ENCODE data around the gene GPR42. TPM values are rescaled to one million over a fixed set of nuclear protein-coding genes. Genes with fewer than 3 reads are reported as not detected.
"Not testable (repeated sequence)": the region's sequence is repeated elsewhere in the genome, so short reads cannot be mapped to it uniquely, and the experiment has no call there.

The GPR42 gene
- total and polyA plus RNA-seq, 2 experiments from 2014 or later = 0.33 TPM; not detected in 1

DNA sequence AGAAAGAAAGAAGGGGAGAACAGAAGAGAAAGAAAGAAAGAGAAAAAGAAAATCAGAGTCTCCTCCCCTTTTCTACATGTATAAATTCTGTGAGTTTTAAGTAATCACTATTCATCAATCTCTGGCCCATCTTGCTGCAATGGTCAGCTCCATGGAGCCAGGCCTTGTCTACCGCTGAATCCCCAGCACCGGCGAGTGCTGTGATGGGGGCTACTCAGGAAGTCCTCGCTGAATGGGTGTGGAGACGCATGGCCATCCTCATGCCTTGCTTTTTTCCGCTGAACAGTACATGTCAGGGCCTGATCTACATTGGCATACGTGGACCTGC is 29.9 kb downstream of the GPR42 start:
- no peaks in the 10 kb centered on the region for H3K36me3 ChIP-seq
- no peak for DNase-seq (ENCODE audit: low read depth in 1 of 2, low spot score in 1 of 2)
- H3K4me1 ChIP-seq (ENCODE audit: low read depth) = peaks cover 15% of the 10 kb centered on the region
- H3K4me3 ChIP-seq = no peak overlapping the region
- TF ChIP-seq, protein P1, sequence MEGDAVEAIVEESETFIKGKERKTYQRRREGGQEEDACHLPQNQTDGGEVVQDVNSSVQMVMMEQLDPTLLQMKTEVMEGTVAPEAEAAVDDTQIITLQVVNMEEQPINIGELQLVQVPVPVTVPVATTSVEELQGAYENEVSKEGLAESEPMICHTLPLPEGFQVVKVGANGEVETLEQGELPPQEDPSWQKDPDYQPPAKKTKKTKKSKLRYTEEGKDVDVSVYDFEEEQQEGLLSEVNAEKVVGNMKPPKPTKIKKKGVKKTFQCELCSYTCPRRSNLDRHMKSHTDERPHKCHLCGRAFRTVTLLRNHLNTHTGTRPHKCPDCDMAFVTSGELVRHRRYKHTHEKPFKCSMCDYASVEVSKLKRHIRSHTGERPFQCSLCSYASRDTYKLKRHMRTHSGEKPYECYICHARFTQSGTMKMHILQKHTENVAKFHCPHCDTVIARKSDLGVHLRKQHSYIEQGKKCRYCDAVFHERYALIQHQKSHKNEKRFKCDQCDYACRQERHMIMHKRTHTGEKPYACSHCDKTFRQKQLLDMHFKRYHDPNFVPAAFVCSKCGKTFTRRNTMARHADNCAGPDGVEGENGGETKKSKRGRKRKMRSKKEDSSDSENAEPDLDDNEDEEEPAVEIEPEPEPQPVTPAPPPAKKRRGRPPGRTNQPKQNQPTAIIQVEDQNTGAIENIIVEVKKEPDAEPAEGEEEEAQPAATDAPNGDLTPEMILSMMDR (IDR thresholded peaks at IDR 0.05; ENCODE audit: low read depth, low read length) = no peak
- no peak overlapping the region for H3K27ac ChIP-seq
- no peaks in the 10 kb centered on the region for H3K9me3 ChIP-seq (ENCODE audit: low read depth)
- H3K27me3 ChIP-seq = no peaks in the 10 kb centered on the region

DNA sequence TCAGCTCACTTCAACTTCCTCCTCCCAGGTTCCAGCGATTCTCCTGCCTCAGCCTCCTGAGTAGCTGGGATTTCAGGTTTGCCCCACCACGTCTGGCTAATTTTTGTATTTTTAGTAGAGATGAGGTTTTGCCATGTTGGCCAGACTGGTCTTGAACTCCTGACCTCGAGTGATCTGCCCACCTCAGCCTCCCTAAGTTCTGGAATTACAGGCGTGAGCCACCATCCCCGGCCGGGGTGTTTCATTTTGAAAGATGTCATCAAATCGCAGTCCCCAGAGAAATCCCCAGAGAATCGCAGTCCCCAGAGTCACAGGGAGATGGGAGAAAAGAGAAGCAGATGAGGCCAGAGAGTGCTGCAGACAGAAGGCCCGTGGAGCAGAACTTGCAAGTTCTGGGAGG is 30.5 kb downstream of the GPR42 start:
- not testable (repeated sequence) for H3K4me3 ChIP-seq; DNase-seq (ENCODE audit: low read depth in 1 of 2, low spot score in 1 of 2); H3K36me3 ChIP-seq; H3K27me3 ChIP-seq; H3K27ac ChIP-seq; H3K9me3 ChIP-seq (ENCODE audit: low read depth)
- H3K4me1 ChIP-seq (ENCODE audit: low read depth) = peaks cover 15% of the 10 kb centered on the region

DNA sequence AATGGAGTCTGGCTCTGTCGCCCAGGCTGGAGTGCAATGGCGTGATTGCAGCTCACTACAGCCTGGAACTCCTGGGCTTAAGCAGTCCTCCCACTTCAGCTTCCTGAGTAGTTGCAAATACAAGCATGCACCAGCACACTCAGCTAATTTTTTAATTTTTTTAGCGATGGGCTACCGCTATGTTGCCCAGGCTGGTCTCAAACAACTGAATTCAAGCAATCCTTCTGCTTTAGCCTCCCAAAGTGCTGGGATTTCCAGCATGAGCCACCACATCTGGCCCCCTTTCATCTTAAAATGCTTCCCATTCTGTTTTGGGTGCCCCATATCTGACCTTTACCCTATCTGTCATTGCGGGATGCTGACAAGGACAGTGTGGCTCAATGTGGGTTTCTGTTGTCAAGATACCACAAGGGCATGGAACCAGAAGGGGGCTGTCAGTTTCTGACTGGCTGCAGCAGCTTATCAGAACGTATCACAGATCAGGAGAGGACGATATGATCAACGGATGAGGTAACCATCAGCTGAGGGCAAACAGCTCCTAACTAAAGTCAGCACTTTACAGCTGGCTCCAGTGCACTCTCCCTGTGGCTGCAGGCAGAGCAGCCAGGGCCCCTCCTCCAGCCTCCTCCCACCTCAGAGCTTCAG is 32.4 kb downstream of the GPR42 start:
- no peak overlapping the region for H3K4me3 ChIP-seq
- TF ChIP-seq, protein P1 (IDR thresholded peaks at IDR 0.05; ENCODE audit: low read depth, low read length) = no peak
- no peaks in the 10 kb centered on the region for H3K36me3 ChIP-seq
- no peaks in the 10 kb centered on the region for H3K27me3 ChIP-seq
- H3K27ac ChIP-seq = peak overlapping the region; percentile 43
- DNase-seq (ENCODE audit: low read depth in 1 of 2, low spot score in 1 of 2) = peak; percentile 17 to 44
- H3K9me3 ChIP-seq (ENCODE audit: low read depth) = no peaks in the 10 kb centered on the region
- peaks cover 15% of the 10 kb centered on the region for H3K4me1 ChIP-seq (ENCODE audit: low read depth)

DNA sequence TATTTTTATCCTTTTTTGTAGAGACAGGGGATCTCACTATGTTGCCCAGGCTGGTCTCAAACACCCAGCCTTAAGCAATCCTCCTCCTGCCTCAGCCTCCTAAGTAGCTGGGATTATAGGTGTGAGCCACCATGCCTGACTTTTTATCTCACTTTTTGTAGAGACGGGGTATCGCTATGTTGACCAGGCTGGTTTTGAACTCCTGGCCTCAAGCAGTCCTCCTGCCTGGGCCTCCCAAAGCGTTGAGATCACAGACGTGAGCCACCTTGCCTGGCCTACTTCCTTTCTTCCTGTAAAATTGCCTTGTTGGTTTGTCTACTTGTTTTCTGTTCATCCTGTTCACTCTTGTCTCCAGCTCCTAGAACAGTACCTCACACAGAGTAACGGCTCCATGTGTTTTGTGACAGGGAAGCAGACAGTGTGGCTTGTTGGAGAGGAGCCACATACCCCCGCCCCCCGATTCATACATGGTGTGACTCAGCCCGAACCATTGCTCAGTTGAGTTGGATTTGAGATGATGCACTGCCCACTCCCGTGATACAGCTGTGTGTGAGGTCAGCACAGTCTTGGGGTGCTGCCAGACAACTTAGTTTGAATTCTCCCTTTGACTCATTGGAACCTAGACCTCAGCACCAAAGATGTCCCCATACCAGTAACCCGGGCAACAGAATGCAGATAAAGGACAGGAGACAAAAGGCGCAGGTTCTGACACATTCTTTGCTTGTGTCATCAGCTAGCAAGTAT is 34.2 kb downstream of the GPR42 start:
- Histone ChIP-seq H3K4me3 (no peak overlapping the region), H3K27ac (no peak overlapping the region), H3K9me3 (ENCODE audit: low read depth) (no peaks in the 10 kb centered on the region), H3K27me3 (no peaks in the 10 kb centered on the region), H3K36me3 (no peaks in the 10 kb centered on the region), H3K4me1 (ENCODE audit: low read depth) (peaks cover 8% of the 10 kb centered on the region)
- DNase-seq (ENCODE audit: low read depth in 1 of 2, low spot score in 1 of 2) = peak in 1 of 2 donors; percentile 96
- TF ChIP-seq, protein P1 (IDR thresholded peaks at IDR 0.05; ENCODE audit: low read depth, low read length) = no peak

DNA sequence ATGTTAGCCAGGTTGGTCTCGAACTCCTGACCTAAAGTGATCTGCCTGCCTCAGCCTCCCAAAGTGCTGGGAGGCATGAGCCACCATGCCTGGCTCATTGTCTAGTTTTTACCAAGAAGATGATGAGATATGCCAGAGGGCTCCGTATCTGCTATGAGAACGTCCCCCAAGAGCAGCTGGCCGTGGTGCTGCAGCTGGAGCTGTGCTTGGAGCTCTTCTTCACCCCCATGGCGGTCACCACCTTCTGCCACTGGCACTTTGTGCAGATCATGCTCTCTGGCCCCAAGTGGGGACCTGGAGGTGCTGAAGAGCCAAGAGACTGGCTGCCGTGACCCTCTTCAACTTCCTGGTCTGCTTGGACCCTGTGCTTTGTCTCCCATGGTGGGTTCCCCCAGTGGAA is 36.8 kb downstream of the GPR42 start:
- Histone ChIP-seq H3K27me3 (no peaks in the 10 kb centered on the region), H3K27ac (no peak overlapping the region), H3K9me3 (ENCODE audit: low read depth) (no peaks in the 10 kb centered on the region), H3K36me3 (no peaks in the 10 kb centered on the region), H3K4me3 (no peak overlapping the region), H3K4me1 (ENCODE audit: low read depth) (peaks cover 8% of the 10 kb centered on the region)
- DNase-seq (ENCODE audit: low read depth in 1 of 2, low spot score in 1 of 2) = no peak
- TF ChIP-seq, protein P1 (IDR thresholded peaks at IDR 0.05; ENCODE audit: low read depth, low read length) = no peak

All from cardiac muscle cell (in vitro differentiated cells and primary cell).